Stimulated activated naive CD8-positive, alpha-beta T cell treated with anti-CD3 and anti-CD28 coated beads, Interleukin-15, Interleukin-2, amounts not matched to agents 100 U/mL and 50 U/mL, for 24 hours (primary cell): ENCODE data around the gene TMTC1.
"Not testable (repeated sequence)": the region's sequence is repeated elsewhere in the genome, so short reads cannot be mapped to it uniquely, and the experiment has no call there.

Source experiments
- ATAC-seq: fragments of 150-1000 bp; cut with Tn5 transposase; one replicate; pipeline ENCODE4 v1.10.0; 2021
- DNase-seq: peaks from one replicate; pipeline ENCODE4 v3.0.0; 2021

TMTC1 gene

GRCh38 chr12:29783773-29784666 lies at the start of gene TMTC1:
TMTC1 (minus strand) TSS chr12:29783942; CDS start chr12:29783751, 191 bp downstream.
- no peak for ATAC-seq
- peak; percentile 11 for DNase-seq

GRCh38 chr12:29831173-29831572 lies 47.4 kb upstream of the TMTC1 start:
- ATAC-seq, result no peak

GRCh38 chr12:29830391-29830790 lies 46.6 kb upstream of the TMTC1 start:
- ATAC-seq (no peak), DNase-seq (no peak)

More at GRCh38 chr12:29831173-29831572, 47.4 kb upstream of the TMTC1 start:
- no peak for DNase-seq

GRCh38 chr12:29818916-29819623 lies 35.3 kb upstream of the TMTC1 start:
- no peak for DNase-seq
- ATAC-seq, result no peak

GRCh38 chr12:29816874-29817725 lies 33.4 kb upstream of the TMTC1 start:
- DNase-seq (no peak), ATAC-seq (no peak)

- not testable (repeated sequence) for DNase-seq, ATAC-seq
Measured at GRCh38 chr12:29809616-29810361, 26.0 kb upstream of the TMTC1 start.

- DNase-seq (no peak), ATAC-seq (no peak)
Measured at GRCh38 chr12:29807129-29807528, 23.4 kb upstream of the TMTC1 start.

GRCh38 chr12:29804019-29804418 lies 20.3 kb upstream of the TMTC1 start:
- ATAC-seq (no peak), DNase-seq (no peak)

- DNase-seq, result no peak
Measured at GRCh38 chr12:29799591-29799990, 15.8 kb upstream of the TMTC1 start.

GRCh38 chr12:29797565-29798355 lies 14.0 kb upstream of the TMTC1 start:
- ATAC-seq, result no peak
- DNase-seq, result no peak

More at GRCh38 chr12:29799591-29799990, 15.8 kb upstream of the TMTC1 start:
- no peak for ATAC-seq

GRCh38 chr12:29796823-29797263 lies 13.1 kb upstream of the TMTC1 start:
- no peak for ATAC-seq
- no peak for DNase-seq

- ATAC-seq (no peak), DNase-seq (no peak)
Measured at GRCh38 chr12:29795715-29796114, 12.0 kb upstream of the TMTC1 start.

- ATAC-seq (no peak), DNase-seq (no peak)
Measured at GRCh38 chr12:29794862-29795261, 11.1 kb upstream of the TMTC1 start.

- ATAC-seq (no peak), DNase-seq (no peak)
Measured at GRCh38 chr12:29792853-29793252, 9.1 kb upstream of the TMTC1 start.

GRCh38 chr12:29792132-29792531 lies 8.4 kb upstream of the TMTC1 start:
- ATAC-seq (no peak), DNase-seq (no peak)

GRCh38 chr12:29782871-29783772 lies 620 bp downstream of the TMTC1 start:
- peak; percentile 7 for DNase-seq
- ATAC-seq, result no peak

GRCh38 chr12:29782285-29782870 lies 1.4 kb downstream of the TMTC1 start:
- ATAC-seq, result peak; percentile 25

GRCh38 chr12:29781705-29782266 lies 2.0 kb downstream of the TMTC1 start:
- DNase-seq (no peak), ATAC-seq (no peak)

More at GRCh38 chr12:29782285-29782870, 1.4 kb downstream of the TMTC1 start:
- DNase-seq, result no peak

GRCh38 chr12:29781188-29781587 lies 2.6 kb downstream of the TMTC1 start:
- ATAC-seq (no peak), DNase-seq (no peak)
